Stimulated activated CD8-positive, alpha-beta memory T cell treated with anti-CD3 and anti-CD28 coated beads, Interleukin-12 subunit alpha, Interleukin-12 subunit beta, amount 100 ng/mL, for 24 hours (primary cell): Measurements from ENCODE around the gene FOXP1.
"Not testable (repeated sequence)": the region's sequence is repeated elsewhere in the genome, so short reads cannot be mapped to it uniquely, and the experiment has no call there.

Experiments
- DNase-seq: peaks from one replicate; pipeline ENCODE4 v3.0.0-alpha.2; 2020; ENCODE audit errors: extremely low read depth

FOXP1 gene

DNA sequence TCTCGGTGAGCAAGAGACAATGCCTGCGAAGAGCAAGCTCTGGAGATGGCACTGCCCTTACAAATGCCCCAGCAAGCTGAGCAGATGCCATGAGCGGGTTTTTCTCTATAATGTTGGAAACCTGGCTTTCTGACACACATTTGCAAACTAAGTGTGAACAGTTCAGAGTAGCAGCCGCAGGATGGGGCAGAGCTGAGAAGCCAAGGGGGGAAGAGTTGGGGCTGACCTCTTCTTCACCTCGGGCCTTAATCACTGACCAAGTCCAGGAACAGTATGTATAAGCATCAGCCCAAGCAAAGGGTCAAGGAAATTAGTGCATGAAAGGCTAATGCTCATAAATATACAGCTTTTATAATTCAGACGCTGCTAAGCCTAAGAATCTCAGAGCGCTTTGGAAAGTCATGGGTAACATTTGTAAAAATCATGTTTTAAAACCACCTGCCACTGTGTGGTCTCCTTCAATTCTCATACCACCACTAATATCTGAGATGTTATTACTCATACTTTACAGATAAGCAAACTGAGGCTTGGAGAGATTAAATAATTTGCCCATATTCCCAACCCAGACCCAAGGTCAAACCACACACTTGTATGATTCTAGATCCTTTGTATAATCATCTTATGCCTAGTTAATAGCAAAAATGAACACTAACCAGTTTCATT, 603.4 kb downstream of the FOXP1 start:
- no peak for DNase-seq

DNA sequence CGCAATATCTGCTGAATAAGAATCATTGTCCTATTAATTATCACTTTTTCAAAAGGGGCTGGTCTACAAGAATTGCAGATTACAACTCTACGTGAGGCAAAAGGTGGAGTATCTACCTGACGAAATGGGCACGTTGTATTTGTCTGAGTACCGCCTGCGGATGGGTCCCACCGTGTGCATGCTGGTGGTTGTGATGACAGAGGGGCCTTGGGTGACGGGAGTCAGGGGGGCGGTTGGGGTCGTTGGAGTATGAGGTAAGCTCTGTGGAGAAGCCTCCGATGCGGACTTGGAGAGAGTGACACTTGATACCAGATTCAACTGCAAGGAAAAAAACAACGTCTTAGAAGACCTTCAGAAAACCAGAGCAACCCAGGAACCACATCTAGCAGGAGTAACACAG, 605.8 kb downstream of the FOXP1 start:
- DNase-seq, result no peak

DNA sequence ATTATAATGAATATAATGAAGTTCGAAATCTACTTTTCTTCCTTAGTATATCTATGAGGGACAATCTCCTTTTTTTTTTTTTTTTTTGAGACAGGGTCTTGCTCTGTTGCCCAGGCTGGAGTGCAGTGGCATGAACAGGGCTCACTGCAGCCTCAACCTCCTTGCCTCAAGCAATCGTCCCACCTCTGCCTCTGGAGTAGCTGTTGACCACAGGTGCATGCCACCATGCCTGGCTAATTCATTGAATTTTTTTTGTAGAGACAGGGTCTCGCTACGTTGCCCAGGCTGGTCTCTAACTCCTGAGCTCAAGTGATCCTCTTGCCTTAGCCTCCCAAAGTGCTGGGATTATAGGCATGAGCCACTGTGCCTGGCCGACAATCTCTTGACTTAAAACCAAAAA, 607.5 kb downstream of the FOXP1 start:
- DNase-seq, result not testable (repeated sequence)

DNA sequence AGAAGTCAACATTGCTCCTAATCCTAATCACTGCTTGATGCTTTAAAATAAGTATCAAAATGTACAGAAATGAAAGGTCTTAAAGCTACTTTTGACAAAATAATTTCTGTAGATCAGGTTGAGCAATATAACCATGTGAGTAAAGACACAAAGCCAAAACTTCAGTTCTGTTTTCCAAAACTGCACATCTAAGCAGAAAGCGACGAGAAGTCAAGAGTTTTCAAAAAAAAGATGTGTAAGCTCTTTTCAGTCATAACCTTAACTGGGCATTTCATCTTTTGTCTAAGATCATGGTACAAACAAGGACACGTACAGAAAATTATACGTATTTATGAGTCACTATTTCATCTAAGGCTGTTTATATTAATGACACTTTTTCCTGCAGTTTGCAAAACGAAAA, 608.8 kb downstream of the FOXP1 start:
- DNase-seq, result no peak

DNA sequence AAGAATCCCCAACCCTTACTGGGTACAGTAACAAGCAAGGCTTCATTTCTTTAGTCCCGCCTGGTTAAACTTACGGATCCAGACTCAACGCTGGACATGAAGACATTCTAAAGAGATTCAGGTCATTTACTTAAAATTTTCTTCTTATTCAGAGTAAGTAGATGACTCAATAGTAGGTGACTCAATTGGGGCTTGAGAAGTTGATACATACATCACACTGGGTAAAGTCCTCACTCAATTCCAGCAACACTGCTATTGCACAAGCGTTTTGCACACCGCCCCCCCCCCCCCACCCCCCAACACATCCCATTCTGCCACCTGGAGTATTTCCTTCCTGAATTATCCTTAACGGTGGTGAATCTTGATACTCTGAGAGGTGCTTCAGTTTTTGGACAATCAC, 610.0 kb downstream of the FOXP1 start:
- DNase-seq, result no peak

DNA sequence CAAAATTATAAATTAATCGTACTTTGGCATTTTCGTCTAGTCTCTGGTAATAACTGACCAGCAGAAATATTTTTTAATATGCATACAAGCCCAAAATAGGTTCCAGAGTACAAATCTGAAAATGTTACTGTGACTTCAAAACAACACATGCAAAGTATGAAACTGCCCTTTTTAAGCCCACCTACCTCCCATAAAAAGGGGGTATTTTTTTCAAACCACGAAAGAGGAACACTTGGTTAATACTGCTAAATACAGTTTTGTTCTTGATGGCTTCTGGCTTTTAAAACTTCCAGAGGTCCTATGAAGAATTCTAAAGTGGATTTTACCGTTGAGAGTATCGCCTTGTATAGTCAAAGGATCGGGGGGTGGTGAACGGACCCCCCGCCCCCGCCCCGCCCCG, 610.7 kb downstream of the FOXP1 start:
- DNase-seq, result no peak

DNA sequence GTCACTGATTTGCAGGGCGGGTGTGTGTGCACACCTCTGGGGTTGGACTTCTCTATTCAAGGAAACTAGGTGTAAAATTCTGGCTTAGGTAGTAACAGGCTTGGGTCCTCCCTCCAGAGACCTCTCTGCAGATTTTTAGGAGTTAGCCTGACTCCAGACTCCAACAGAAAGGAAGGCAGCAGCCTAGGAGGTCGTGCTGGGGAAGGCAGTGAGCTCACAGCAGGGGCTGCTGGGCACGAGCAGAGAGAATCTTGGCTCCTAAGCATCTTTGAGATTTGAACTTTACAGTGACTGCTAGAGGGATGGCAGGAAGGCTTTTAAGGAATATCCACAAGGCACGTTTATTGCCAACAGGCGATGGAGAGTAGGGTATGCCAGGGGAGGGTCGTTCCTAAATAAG, 612.6 kb downstream of the FOXP1 start:
- no peak for DNase-seq

DNA sequence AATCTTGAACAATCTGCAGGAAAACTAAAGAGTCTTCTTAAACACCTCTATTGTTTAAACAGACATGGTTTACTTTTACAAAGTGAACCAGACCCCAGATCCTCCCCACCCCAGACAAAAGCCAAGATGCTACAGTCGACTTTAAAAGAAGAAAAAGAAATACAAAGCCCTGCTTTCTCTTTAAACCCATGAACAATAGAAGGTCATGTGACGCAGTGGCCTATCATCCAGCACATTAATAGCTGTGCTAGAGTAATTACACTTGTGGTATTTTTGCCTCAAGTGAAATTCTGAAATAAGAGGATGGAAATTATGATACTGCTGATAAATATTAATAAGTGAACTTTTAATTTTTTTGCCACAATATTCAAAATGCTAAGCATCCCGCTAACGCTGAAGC, 613.4 kb downstream of the FOXP1 start:
- no peak for DNase-seq

DNA sequence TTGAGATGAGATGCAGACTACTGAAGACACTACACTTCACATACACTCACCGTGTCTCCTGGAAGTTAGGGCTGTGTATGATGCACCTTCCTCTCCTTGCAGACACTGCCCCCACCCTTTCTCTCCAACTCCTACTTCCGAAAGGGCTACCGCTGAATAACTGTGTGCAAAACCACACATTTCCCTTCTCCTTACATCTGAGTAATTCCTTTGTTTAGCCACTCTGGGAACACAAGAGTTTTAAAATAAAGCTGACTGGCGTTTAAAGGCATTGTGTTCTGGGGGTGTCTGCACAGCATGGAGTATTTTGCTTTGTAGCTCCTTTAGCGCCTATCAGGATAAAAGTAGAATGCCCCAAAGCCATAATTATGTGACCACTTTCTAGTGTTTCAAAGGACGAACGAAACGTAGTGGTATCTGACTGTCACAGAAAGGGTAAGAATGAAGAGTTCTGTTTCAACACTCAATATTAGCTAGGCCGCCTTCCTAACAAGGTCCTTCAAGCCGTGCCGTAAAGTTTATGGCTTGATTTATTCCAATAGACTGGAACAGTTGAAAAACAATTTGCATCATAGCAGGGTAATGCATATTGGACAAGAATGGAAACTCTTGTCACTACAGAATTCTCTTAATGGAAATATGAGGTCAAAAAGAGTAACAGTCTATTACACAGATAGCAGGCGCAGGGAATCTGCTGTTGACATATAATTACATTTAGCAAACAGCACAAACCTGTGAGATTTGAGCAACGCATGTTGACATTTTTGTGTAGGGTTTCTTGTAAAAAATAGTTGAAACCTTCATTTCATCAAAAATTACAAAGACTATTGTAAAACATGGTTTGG, 619.9 kb downstream of the FOXP1 start:
- DNase-seq, result no peak

DNA sequence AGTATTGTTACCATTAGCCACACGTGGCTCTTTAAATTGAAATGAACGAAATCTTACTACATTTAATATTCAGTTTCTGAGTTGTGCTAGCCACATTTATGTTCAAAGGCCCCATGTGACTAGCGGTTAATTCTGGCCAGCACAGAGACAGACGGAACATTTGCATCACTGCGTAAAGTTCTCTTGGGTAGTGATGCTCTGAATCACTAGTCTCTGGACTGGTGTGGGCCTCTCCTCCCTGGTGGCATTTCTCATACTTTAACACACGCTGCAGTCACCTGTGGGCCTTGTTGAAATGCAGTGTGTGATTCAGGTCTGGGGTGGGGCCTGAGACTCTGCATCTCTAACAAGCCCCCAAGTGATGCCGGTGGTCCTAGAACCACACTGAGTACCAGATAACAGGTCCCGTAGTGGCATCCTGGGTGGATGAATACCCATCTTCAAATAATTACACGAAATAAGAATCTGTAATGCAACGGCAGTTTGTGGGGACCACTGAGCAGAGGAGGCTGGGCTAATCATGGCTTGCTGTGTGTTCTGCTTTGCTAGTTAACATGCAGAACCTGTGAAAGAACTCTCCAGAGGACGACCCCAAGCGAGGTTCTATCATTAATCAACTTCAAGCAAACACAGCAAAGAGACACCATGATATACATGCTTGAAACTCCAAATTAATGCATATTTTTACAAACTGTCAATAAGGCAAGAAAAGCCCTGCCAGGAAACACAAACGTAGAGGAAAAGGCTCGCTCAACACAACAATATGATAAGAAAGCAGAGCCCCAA, 623.8 kb downstream of the FOXP1 start:
- DNase-seq, result no peak

DNA sequence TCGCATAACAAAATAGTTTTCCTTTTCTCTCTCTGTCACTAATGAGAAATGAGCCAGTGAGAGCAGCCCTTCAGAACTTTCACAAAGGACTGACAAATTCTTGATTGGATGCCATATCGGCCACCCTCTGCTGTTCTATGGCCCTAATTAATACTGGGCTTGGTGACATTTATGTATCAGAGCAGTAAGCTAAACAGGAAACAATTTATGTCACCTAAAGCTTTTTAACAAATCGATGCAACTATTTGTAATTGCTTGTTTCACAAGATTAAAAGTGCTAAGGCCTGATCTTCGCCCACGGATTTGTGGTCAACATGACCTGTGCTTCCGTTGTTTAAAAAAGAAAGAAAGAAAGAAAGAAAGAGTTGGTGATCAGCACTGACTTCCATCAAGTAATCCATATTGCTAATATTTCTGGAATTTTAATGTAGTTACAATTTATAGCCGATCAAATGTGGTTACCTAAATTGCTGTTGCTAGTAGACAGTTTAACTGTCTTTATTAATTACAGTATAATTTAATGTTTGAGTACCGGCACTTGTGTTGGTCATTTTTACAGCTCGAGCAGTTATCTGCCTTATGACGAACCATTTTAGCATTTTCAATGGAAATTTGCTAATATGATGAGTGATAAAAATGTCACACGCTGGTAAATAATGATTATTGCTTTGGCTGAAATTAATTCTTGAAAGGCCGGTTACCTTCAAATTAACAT, 631.3 kb downstream of the FOXP1 start:
- no peak for DNase-seq

DNA sequence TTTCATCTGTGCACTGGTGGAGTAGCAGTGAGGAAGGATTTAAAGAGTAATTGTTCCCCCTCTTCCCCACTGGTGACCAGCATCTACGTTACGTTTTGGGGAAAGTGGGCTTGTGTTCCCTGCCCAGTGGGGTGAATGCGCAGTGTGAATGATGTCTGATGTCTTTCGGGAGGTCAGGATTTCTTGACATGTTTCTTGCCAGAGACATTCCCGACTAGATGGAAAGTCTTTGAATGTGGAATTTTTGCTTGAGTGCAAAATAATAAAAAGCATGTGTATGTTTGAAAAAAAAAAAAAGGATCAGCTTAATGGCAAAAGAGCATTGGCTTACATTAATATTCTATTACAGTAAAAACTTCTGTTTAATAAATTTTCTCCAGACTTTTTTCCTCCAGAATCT, 632.2 kb downstream of the FOXP1 start:
- DNase-seq, result no peak

DNA sequence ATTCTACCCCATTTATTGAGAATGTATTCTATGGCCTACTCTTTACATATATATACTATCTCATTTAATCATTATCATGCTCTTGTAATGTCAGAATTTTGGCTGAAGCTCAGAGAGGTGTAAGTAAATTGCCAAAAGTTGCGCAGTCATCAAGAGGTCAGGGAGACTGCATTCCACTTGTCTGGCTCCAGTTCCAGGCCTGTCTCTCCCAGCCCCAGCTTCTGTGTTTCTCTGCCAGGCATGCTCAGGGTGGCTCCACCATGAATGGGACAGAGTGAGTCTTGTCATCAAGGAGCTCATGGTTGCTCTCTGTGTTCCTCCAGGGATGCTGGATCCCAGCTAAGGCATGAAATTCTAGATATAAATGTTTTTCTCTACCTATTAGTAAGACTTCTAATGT, 635.9 kb downstream of the FOXP1 start:
- DNase-seq, result no peak

DNA sequence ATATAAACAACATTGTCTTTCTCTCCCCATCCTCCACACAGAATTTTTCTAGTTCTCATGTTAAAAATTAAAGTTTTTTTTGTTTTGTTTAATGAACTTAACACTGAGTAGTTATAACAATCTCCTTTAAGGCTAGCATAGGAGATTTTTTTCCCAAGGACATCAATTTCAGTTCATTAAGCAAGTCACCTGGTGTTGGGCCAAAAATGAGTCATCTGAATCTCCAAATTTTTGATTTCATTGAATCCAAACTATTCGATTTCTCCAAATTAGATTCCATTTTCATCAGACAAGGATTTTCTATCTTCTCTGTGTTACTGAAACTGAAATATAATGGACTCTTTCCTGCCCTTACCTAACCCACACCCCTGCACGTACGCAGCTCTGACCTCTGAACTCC, 639.6 kb downstream of the FOXP1 start:
- DNase-seq, result no peak

DNA sequence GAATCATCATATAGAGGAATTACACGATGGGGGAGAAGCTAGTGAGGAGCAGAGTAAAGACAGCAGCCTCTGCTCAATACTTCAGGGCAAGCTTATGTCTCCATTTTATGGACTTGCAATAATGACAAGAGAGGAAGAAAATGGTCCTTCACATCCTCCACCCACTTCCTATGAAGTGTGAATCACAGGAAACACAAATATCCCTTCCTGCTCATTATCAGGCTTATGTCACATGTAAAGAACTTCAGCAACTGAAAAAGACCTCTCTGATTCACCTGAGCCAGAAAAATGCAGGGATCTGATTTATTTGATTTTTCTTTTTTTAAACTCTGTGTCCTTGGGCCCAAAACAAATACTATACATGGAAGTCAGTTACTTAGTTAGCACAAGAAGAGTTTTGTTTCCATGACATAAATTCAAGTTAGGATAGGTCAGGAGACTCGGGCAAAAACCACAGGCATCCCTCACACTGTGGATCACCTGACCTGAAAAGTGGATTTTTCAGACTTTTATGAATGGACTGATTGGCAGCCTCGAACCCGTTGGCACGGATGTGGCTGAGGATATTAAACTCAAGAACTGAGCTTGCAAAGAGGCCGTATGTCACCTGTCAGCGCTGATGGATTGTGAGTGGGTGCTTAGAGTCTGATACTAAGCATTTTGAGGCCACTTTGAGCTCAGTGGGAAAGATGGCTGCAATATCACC, 650.3 kb downstream of the FOXP1 start:
- no peak for DNase-seq

DNA sequence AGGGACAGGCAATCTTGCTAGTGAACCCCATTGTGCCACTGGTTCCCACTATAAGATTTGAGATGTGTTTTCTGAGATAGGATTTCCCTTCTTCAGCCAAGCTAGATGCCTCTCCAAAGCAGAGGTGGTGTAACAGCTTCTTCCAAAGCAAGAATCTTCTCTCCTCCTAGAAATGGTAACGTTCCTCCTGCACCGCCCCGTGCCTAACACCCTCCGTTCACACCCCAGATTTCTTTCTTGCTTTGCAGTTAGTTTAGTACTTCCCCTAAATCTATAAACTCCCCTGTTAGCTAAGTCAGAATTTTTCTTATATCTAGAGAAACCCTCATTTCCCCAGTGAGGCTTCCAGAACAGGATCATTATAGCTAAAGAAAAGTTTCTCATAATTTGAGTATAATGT, 653.5 kb downstream of the FOXP1 start:
- DNase-seq, result no peak

DNA sequence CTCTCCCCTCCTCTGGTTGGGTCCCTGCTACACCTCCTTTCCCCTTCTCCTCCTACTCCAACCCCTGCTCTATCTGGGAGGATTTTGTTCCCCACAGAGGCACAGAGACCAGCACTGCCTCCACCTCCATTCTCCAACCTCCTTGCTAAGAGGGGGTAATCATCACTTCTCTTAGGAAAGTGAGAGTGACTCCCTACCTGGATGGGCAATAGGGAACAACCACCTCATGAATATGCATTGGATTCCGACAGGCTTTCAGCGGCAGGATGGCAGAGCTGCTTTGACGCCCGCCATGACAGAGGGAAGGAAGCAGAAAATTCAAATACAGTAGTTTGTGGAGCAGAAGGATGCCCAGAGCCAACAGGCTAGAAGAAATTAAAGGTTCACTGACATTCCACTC, 656.3 kb downstream of the FOXP1 start:
- no peak for DNase-seq

DNA sequence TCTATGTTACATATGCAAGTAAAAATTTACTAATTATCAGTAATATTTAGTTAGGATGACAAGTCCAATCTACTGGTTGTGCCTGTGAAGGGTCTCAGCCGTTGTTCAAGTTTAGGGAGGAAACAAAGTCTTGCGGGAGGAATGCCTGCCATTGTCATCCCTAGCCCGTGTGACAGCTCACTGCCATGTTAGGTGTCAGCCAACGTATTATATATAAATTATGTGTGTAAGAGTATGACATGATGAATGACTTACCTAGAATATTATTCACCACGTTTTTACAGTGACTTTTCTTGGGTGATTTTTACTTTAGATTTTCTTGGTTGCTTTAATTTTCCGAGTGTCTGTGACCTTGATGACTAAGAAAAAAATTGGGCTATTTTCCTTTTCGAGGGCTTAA, 656.7 kb downstream of the FOXP1 start:
- DNase-seq, result no peak

DNA sequence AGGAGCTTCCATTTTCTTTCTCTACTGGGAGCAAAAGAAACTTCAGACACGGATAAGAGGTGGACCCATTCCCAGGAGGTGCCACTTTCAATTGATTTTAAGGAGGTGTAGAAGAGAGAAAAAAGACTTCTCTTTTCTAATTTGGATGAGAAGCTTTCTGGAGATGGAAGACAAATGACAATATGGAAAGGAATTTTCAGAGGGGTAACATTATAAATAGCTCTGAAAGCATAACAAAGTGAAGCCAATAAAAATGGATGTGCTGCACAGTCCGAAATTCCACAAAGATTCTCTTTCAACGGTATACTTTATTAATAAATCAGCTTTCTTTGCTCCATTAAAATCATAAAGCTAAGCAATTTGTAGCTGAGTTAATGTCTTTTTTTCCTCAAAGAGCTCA, 663.9 kb downstream of the FOXP1 start:
- no peak for DNase-seq

DNA sequence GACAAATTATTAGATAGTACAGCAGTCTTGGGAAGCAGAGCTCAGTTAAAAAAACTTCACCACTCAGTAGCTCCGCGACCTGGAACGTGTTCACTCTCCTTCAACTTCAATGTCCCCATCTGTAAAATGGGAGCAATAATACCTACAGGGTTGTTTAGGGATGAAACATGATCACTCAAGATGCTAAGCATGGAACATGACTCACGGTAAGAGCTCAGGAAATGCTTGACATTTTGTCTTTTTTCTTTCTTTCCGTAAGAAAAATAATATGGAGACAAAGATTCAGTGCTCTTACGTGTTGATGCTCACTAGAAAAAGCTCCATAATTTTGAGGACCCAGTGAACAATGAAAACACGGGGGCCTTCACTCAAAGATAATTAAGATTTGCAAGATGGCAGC, 664.4 kb downstream of the FOXP1 start:
- no peak for DNase-seq

DNA sequence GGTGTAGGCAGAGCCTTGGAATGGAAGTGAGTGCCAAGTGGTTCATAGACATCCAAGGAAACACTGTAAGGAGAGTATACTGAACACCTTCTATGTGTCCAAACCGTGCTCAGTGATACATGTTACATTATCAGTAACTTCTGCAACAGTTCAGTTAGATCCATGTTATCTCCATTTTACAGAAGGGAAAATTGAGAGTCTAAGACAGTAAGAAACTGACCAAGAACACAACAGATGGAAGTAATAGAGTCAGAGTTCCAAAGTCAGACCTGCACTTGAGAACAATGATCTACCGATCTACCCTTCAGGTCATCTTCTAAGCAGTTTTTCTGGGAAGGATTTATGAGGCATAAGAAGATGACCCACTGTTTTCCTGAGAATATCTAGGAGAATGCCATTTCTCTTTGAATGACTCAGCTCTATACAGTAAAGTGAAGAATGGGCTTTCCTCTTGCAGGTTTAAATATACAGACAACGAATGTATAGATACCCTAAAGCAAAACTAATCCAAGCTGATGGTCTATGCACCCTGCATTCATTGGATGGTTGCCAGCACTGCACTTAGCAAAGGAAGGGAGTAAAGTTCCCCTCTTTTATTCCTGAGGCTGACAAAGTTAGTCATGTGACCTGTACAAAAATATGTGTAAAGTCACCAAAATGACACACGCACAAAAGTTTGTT, 667.0 kb downstream of the FOXP1 start:
- DNase-seq, result no peak
